HEK293 (cell line): ENCODE results near the gene KRT7.

Source experiments
- CTCF ChIA-PET: fragments of 350-600 bp; formaldehyde crosslinking; extraction: SDS; loops from one replicate; lab custom pipeline; 2021; ENCODE audit warnings: antibody characterized with exemption; lab: Yijun Ruan, JAX
- POLR2A ChIA-PET: fragments of 300-600 bp; formaldehyde crosslinking; extraction: SDS; loops from one replicate; lab custom pipeline; 2020; ENCODE audit warnings: antibody characterized with exemption, inconsistent platforms; lab: Yijun Ruan, JAX
- H3K27ac ChIP-seq: fragments of 200-500 bp; sonication (Bioruptor generic); 2 replicates; pipeline ENCODE4 v1.5.1; 2014; ENCODE audit warnings: low read depth, low read length, control low read depth, inconsistent platforms; ENCODE audit errors: extremely low read depth
- H3K36me3 ChIP-seq, 2 experiments: fragments of 200-500 bp in 1 of 2; sonication (Bioruptor generic) in 1 of 2; 1 replicate in 1 of 2; 2 replicates in 1 of 2; pipeline ENCODE4 v1.5.1; 2014 to 2017; ENCODE audit warnings: inconsistent platforms in 2 of 2, low read length in 2 of 2; ENCODE audit not compliant: control insufficient read depth in 2 of 2, insufficient read depth in 1 of 2
- H3K4me1 ChIP-seq: fragments of 200-500 bp; sonication (Bioruptor generic); 2 replicates; pipeline ENCODE4 v1.5.1; 2014; ENCODE audit warnings: mild to moderate bottlenecking, low read length, inconsistent platforms; ENCODE audit not compliant: control insufficient read depth, insufficient read depth
- H3K4me3 ChIP-seq: 2 replicates; pipeline ENCODE4 v1.5.1; 2011; ENCODE audit warnings: low read depth, mild to moderate bottlenecking, control low read depth, low read length, moderate library complexity
- H3K9me3 ChIP-seq: fragments of 200-500 bp; sonication (Bioruptor generic); 2 replicates; pipeline ENCODE4 v1.5.1; 2014; ENCODE audit warnings: low read depth, low read length, inconsistent platforms; ENCODE audit not compliant: control insufficient read depth, insufficient read depth
- GFI1B ChIP-seq: fragments of 450-650 bp; formaldehyde crosslinking; IDR thresholded peaks from 2 replicates; pipeline ENCODE4 v1.5.1; 2016; ENCODE audit warnings: missing biosample characterization, missing genetic modification characterization
- MYNN ChIP-seq: fragments of 450-650 bp; formaldehyde crosslinking; IDR thresholded peaks from 2 replicates; pipeline ENCODE4 v1.5.1; 2016; ENCODE audit warnings: missing biosample characterization, missing genetic modification characterization, borderline replicate concordance
- TSHZ1 ChIP-seq: fragments of 450-650 bp; formaldehyde crosslinking; IDR thresholded peaks from 2 replicates; pipeline ENCODE4 v1.5.1; 2016; ENCODE audit warnings: missing biosample characterization, missing genetic modification characterization, borderline replicate concordance
- ZBTB7A ChIP-seq: fragments of 450-650 bp; formaldehyde crosslinking; IDR thresholded peaks from 2 replicates; pipeline ENCODE4 v1.5.1; 2016; ENCODE audit warnings: low read depth, missing biosample characterization, missing genetic modification characterization
- ZNF140 ChIP-seq: fragments of 450-650 bp; formaldehyde crosslinking; IDR thresholded peaks from 2 replicates; pipeline ENCODE4 v1.5.1; 2016; ENCODE audit warnings: missing biosample characterization, missing genetic modification characterization
- ZNF341 ChIP-seq: fragments of 450-650 bp; formaldehyde crosslinking; IDR thresholded peaks from 2 replicates; pipeline ENCODE4; 2016; ENCODE audit warnings: low read depth, missing biosample characterization, missing genetic modification characterization
- ZNF350 ChIP-seq: fragments of 450-650 bp; formaldehyde crosslinking; IDR thresholded peaks from 2 replicates; pipeline ENCODE4 v1.5.0; 2017; ENCODE audit warnings: missing biosample characterization, mild to moderate bottlenecking, missing genetic modification characterization
- ZNF366 ChIP-seq: fragments of 450-650 bp; formaldehyde crosslinking; conservative IDR thresholded peaks from 2 replicates; pipeline ENCODE4 v1.5.1; 2016; ENCODE audit warnings: missing biosample characterization, missing genetic modification characterization
- ZNF571 ChIP-seq: fragments of 450-650 bp; formaldehyde crosslinking; IDR thresholded peaks from 2 replicates; pipeline ENCODE4 v1.5.0; 2017; ENCODE audit warnings: missing biosample characterization, missing genetic modification characterization
- TF ChIP-seq, protein P1 (sequence below): fragments of 450-650 bp; formaldehyde crosslinking; IDR thresholded peaks from 2 replicates; pipeline ENCODE4 v1.5.1; 2017; ENCODE audit warnings: missing biosample characterization, mild to moderate bottlenecking, missing genetic modification characterization, moderate library complexity
- TF ChIP-seq, protein P2 (sequence below): fragments of 450-650 bp; formaldehyde crosslinking; IDR thresholded peaks from 2 replicates; pipeline ENCODE4 v1.5.1; 2016; ENCODE audit warnings: missing biosample characterization, missing genetic modification characterization

KRT7 gene

GRCh38 chr12:52228366-52228765 lies 4.7 kb upstream of the KRT7 start (continued):
- TF ChIP-seq TSHZ1 (tag by site-specific recombination) (no peak), ZNF571 (no peak)

- CTCF ChIA-PET, result interaction anchor here (1.6 kb wide), 1 partner anchor 50 kb away, joined by 3 read pairs; no protein-coding TSS in a partner anchor
- no peaks in the 10 kb centered on the region for H3K4me1 ChIP-seq
These were observed 4.1 kb upstream of the KRT7 start for GRCh38 chr12:52228931-52229330.

DNA sequence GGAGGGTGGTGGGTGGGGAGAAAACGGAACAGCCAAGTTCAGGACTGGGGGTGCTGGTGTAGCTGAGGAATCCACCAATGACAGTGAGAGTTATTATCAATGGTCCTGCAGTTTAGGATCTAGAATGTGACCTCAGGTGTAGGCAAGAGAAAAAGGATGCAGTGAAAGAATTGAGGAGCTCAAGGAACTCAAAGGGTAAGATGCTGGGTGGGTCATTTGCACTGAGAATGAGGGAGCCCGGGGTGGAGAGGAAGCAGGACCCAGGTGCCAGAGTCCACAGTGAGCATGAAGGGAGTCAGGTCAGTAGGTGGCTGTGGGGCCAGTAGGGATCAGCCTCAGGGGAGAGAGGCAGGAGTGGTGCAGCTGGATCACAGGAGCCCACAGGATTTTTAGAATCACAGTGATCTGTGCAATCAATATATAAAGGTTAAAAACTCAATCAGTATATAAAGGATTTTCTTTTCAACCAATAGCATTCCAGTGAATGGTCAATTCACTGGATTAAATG lies 3.2 kb upstream of the KRT7 start:
- Histone ChIP-seq H3K4me3 (no peak overlapping the region), H3K36me3 (no peaks in the 10 kb centered on the region), H3K27ac (no peak overlapping the region), H3K4me1 (no peaks in the 10 kb centered on the region), H3K9me3 (no peaks in the 10 kb centered on the region)
- ChIA-PET POLR2A (interaction anchor here (0.7 kb wide), 1 partner anchor 8 kb away, joined by 3 read pairs; no protein-coding TSS in a partner anchor), CTCF (interaction anchor here (0.7 to 1.6 kb wide), 4 partner anchors 8 to 96 kb away, joined by 3 to 5 read pairs (median 3); no protein-coding TSS in a partner anchor)
- TF ChIP-seq, protein P1, sequence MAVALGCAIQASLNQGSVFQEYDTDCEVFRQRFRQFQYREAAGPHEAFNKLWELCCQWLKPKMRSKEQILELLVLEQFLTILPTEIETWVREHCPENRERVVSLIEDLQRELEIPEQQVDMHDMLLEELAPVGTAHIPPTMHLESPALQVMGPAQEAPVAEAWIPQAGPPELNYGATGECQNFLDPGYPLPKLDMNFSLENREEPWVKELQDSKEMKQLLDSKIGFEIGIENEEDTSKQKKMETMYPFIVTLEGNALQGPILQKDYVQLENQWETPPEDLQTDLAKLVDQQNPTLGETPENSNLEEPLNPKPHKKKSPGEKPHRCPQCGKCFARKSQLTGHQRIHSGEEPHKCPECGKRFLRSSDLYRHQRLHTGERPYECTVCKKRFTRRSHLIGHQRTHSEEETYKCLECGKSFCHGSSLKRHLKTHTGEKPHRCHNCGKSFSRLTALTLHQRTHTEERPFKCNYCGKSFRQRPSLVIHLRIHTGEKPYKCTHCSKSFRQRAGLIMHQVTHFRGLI (tag by site-specific recombination), result no peak
- TF ChIP-seq ZNF341 (tag by site-specific recombination) (peak; percentile 29; the same call in 1 of the 2 replicates), ZNF366 (tag by site-specific recombination) (no peak)

More at GRCh38 chr12:52228931-52229330, 4.1 kb upstream of the KRT7 start:
- Histone ChIP-seq H3K27ac (no peak overlapping the region), H3K4me3 (no peak overlapping the region), H3K9me3 (no peaks in the 10 kb centered on the region), H3K36me3 (no peaks in the 10 kb centered on the region)
- POLR2A ChIA-PET, result no interaction called here
- TF ChIP-seq ZBTB7A, result no peak
- TF ChIP-seq MYNN, result no peak
- TF ChIP-seq ZNF140 (tag by site-specific recombination), result no peak
- TF ChIP-seq GFI1B (tag by site-specific recombination), result no peak
- TF ChIP-seq, protein P2, sequence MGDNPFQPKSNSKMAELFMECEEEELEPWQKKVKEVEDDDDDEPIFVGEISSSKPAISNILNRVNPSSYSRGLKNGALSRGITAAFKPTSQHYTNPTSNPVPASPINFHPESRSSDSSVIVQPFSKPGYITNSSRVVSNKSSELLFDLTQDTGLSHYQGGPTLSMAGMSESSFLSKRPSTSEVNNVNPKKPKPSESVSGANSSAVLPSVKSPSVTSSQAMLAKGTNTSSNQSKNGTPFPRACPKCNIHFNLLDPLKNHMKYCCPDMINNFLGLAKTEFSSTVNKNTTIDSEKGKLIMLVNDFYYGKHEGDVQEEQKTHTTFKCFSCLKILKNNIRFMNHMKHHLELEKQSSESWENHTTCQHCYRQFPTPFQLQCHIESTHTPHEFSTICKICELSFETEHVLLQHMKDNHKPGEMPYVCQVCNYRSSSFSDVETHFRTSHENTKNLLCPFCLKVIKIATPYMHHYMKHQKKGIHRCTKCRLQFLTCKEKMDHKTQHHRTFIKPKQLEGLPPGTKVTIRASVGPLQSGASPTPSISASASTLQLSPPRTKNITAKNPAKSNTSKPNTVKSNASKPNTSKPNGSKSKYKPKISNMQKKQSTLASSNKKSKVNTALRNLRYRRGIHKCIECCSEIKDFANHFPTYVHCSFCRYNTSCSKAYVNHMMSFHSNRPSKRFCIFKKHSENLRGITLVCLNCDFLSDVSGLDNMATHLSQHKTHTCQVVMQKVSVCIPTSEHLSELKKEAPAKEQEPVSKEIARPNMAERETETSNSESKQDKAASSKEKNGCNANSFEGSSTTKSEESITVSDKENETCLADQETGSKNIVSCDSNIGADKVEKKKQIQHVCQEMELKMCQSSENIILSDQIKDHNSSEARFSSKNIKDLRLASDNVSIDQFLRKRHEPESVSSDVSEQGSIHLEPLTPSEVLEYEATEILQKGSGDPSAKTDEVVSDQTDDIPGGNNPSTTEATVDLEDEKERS (tag by site-specific recombination), result no peak
- no peak for TF ChIP-seq ZNF350 (tag by site-specific recombination)
